Bronchial epithelial cell (primary cell): ENCODE results near the gene HIGD2A. TPM values are rescaled to one million over a fixed set of nuclear protein-coding genes. Genes with fewer than 3 reads are reported as not detected.

Source experiments
- DNase-seq: peaks from one replicate; pipeline ENCODE4 v3.0.0-alpha.2; 2010; ENCODE audit warnings: low read depth
- FAIRE-seq: peaks from 2 replicates; lab custom pipeline; 2011; peaks lifted over from hg19 to GRCh38; lab: Jason Lieb, UNC
- H3K27me3 ChIP-seq: 2 replicates; pipeline ENCODE4 v1.5.1; 2011; ENCODE audit warnings: low read length; ENCODE audit not compliant: control insufficient read depth, insufficient read depth
- H3K36me3 ChIP-seq: 2 replicates; pipeline ENCODE4 v1.5.1; 2011; ENCODE audit warnings: low read length; ENCODE audit not compliant: control insufficient read depth, insufficient read depth
- H3K4me3 ChIP-seq: 2 replicates; pipeline ENCODE4 v1.5.1; 2011; ENCODE audit warnings: mild to moderate bottlenecking, low read depth, low read length, control low read depth
- total RNA-seq: library from RNA; depleted of rRNA; stranded (reverse); fragments of >200 nt; gene quantifications from 2 replicates; pipeline ENCODE4 v1.2.1, GENCODE V29; 2014
- TF ChIP-seq, protein P1 (sequence below): IDR thresholded peaks from 2 replicates; pipeline ENCODE4 v1.5.1; 2011; ENCODE audit warnings: mild to moderate bottlenecking, moderate library complexity, low read length, control low read depth, inconsistent platforms; ENCODE audit not compliant: insufficient read depth, severe bottlenecking

HIGD2A gene
- total RNA-seq, 1 donor from 2014 or later, result 20.8 TPM

DNA sequence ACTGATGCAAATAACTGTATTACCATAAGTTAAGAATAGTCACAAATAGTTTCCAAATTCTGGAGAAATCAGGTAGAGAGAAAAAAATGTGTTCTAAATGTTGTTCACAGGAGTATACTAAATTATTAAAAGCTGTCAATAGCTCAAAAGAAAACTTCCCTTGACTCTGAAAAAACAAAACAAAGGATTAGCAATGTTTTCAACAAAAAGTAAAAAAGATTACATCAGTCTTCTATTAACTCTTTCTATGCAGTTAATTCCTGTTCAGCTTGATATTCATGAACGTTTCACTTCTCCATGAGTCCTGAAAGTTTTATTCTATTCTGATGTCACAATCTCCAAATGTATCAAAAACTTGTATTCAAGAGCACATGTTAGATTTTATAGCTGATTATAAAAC, 37.2 kb downstream of the HIGD2A start:
- no peak overlapping the region for H3K4me3 ChIP-seq
- no peaks in the 10 kb centered on the region for H3K36me3 ChIP-seq
- DNase-seq (no peak), FAIRE-seq (no peak)
- no peaks in the 10 kb centered on the region for H3K27me3 ChIP-seq
- TF ChIP-seq, protein P1, sequence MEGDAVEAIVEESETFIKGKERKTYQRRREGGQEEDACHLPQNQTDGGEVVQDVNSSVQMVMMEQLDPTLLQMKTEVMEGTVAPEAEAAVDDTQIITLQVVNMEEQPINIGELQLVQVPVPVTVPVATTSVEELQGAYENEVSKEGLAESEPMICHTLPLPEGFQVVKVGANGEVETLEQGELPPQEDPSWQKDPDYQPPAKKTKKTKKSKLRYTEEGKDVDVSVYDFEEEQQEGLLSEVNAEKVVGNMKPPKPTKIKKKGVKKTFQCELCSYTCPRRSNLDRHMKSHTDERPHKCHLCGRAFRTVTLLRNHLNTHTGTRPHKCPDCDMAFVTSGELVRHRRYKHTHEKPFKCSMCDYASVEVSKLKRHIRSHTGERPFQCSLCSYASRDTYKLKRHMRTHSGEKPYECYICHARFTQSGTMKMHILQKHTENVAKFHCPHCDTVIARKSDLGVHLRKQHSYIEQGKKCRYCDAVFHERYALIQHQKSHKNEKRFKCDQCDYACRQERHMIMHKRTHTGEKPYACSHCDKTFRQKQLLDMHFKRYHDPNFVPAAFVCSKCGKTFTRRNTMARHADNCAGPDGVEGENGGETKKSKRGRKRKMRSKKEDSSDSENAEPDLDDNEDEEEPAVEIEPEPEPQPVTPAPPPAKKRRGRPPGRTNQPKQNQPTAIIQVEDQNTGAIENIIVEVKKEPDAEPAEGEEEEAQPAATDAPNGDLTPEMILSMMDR, result no peak

DNA sequence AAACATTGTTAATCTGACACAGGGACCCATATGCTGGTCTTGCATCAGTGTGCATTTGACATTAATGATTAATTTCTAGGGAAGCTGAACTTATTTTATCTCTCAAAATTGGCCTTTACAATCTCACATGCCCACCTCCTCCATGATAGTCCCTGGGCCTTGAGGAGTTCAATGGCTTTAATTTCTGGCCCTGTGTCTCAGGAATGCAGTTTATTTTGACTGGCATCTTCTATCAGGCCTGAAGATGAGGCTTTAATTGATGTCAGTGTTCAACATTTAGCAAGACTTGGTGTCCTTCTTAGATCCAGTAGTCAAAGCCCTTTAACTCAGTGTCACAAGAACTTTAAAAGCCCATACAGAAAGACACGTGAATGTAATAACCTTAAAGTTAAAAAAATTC, 38.3 kb downstream of the HIGD2A start:
- H3K4me3 ChIP-seq, result no peak overlapping the region
- FAIRE-seq (no peak), DNase-seq (no peak)
- no peaks in the 10 kb centered on the region for H3K27me3 ChIP-seq
- TF ChIP-seq, protein P1, result no peak
- H3K36me3 ChIP-seq, result no peaks in the 10 kb centered on the region

DNA sequence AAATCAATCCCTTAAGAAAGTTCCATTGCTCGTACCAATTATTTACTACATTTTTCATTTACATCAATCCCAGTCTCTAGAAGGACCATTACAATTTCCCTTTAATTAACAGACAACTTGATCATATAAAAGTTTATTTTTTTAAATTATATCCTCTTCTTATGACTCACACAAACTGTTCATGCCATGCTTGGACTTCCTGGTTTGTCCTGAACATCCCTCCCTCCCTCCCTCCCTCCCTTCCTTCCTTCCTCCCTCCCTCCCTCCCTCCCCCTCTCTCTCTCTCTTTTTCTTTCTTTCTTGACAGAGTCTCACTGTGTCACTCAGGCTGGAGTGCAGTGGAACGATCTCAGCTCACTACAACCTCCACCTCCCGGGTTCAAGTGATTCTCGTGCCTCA, 39.4 kb downstream of the HIGD2A start:
- Histone ChIP-seq H3K27me3 (no peaks in the 10 kb centered on the region), H3K4me3 (no peak overlapping the region), H3K36me3 (no peaks in the 10 kb centered on the region)
- TF ChIP-seq, protein P1, result no peak
- no peak for DNase-seq
- no peak for FAIRE-seq

DNA sequence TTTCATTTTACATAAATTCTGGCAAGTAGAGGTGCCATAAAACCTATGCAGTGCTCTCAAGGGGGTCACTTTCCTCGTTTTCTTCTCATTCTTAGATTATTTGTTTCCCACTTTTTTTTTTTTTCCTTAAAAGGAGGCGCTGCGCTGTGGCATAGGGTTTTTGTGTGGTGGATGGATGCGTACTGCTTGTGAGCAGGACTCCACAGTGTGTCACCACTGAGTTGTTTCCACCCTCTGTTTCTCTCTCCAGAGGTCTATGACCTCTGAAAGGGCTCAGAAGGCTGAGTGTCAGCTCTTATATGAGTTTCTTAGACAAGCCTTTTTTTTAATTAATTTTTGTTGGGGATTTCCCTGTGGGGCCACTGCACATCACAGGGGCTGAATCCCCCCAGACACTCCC, 41.4 kb downstream of the HIGD2A start:
- FAIRE-seq (no peak), DNase-seq (no peak)
- Histone ChIP-seq H3K36me3 (no peaks in the 10 kb centered on the region), H3K4me3 (no peak overlapping the region), H3K27me3 (no peaks in the 10 kb centered on the region)
- TF ChIP-seq, protein P1, result no peak

DNA sequence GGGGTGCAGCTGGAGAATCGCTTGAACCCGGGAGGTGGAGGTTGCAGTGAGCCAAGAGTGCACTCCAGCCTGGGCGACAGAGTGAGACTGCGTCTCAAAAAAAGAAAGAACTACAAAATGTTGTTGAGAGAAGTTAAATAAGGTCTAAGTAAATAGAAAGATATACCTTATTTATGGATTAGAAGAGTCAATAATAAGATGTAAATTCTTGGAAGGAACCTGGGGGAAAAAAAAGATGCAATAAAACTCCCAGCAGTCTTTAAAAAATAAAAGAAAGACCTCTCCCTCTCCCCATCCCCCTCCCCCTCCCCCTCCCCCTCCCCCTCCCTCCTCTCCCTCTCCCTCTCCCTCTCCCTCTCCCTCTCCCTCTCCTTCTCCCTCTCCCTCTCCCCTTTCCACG, 44.2 kb downstream of the HIGD2A start:
- FAIRE-seq (no peak), DNase-seq (no peak)
- H3K27me3 ChIP-seq, result no peaks in the 10 kb centered on the region
- TF ChIP-seq, protein P1, result no peak
- H3K4me3 ChIP-seq, result no peak overlapping the region
- H3K36me3 ChIP-seq, result no peaks in the 10 kb centered on the region

DNA sequence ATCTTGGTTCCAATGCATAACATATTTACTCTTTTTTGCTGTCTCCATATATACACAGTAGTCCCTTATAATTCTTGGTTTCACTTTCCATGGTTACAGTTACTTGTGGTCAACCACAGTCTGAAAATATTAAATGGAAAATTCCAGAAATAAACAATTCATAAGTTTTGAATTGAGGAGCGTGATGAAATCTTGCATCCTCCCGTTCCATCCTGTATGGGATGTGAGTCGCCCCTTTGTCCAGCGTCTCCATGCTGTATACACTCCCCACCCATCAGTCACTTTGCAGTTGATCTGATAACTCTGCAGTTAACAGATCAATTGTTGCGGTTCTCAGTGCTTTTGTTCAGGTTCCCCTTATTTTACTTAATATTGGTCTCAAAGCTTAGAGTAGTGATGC, 48.1 kb downstream of the HIGD2A start:
- FAIRE-seq (no peak), DNase-seq (peak; percentile 85)
- no peaks in the 10 kb centered on the region for H3K27me3 ChIP-seq
- H3K4me3 ChIP-seq, result no peak overlapping the region
- H3K36me3 ChIP-seq, result no peaks in the 10 kb centered on the region
- TF ChIP-seq, protein P1, result no peak
